ENCODE data around the gene MYH15.

MYH15 gene

DNA sequence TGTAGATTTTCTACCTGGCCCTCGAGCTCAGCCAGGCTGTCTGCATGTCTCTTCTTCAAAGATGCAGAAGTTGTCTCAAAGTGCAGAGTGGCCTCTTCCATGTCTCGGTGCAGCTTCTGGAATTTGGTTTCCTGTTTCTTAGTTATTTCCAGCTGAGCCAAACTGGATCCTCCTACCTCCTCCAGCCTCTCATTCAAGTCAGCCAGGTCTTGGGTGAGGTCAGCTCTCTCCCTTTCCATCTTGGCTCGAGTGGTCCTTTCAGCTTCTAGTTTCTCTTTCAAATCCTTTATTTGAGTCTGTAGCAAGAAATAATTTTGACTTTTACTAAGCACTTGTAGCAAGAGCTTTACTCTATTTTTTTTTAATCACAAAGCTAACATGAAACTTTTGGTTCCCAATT lies 81.8 kb downstream of the MYH15 start:
- Mint-ChIP-seq H3K27ac (peak overlapping the region; percentile 81), H3K4me1 (peaks cover 8% of the 10 kb centered on the region), H3K36me3 (ENCODE audit: low read depth) (peaks cover 13% of the 10 kb centered on the region), H3K4me3 (no peak overlapping the region), H3K27me3 (ENCODE audit: low read depth, poor library complexity) (no peaks in the 10 kb centered on the region), H3K9me3 (peaks cover 22% of the 10 kb centered on the region)
- TF ChIP-seq, protein P1, sequence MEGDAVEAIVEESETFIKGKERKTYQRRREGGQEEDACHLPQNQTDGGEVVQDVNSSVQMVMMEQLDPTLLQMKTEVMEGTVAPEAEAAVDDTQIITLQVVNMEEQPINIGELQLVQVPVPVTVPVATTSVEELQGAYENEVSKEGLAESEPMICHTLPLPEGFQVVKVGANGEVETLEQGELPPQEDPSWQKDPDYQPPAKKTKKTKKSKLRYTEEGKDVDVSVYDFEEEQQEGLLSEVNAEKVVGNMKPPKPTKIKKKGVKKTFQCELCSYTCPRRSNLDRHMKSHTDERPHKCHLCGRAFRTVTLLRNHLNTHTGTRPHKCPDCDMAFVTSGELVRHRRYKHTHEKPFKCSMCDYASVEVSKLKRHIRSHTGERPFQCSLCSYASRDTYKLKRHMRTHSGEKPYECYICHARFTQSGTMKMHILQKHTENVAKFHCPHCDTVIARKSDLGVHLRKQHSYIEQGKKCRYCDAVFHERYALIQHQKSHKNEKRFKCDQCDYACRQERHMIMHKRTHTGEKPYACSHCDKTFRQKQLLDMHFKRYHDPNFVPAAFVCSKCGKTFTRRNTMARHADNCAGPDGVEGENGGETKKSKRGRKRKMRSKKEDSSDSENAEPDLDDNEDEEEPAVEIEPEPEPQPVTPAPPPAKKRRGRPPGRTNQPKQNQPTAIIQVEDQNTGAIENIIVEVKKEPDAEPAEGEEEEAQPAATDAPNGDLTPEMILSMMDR (IDR thresholded peaks at IDR 0.05) = no peak
- DNase-seq = no peak

DNA sequence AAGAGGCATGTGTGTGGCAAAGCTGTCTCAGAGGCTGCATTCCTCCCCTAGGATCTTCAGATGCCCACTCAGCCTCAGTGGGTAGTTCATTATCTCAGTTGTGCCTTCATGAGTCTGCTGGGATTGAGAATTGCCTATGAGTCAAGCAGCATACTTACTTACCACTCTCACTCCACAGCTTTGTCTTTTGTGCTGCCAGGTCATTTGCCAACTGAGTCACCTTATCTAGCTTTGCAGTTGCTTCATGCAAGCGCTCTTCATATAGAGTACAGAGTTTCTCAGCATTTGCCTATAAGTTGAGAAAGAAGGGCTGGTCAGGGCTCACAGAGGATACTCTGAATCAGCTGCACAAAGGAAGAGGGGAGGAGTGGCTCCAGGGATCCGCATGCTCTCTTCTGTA lies 89.5 kb downstream of the MYH15 start:
- DNase-seq = no peak
- Mint-ChIP-seq H3K4me1 (no peaks in the 10 kb centered on the region), H3K27me3 (ENCODE audit: low read depth, poor library complexity) (no peaks in the 10 kb centered on the region), H3K9me3 (no peaks in the 10 kb centered on the region), H3K4me3 (no peak overlapping the region), H3K36me3 (ENCODE audit: low read depth) (no peaks in the 10 kb centered on the region), H3K27ac (no peak overlapping the region)
- TF ChIP-seq, protein P1 (IDR thresholded peaks at IDR 0.05) = no peak

DNA sequence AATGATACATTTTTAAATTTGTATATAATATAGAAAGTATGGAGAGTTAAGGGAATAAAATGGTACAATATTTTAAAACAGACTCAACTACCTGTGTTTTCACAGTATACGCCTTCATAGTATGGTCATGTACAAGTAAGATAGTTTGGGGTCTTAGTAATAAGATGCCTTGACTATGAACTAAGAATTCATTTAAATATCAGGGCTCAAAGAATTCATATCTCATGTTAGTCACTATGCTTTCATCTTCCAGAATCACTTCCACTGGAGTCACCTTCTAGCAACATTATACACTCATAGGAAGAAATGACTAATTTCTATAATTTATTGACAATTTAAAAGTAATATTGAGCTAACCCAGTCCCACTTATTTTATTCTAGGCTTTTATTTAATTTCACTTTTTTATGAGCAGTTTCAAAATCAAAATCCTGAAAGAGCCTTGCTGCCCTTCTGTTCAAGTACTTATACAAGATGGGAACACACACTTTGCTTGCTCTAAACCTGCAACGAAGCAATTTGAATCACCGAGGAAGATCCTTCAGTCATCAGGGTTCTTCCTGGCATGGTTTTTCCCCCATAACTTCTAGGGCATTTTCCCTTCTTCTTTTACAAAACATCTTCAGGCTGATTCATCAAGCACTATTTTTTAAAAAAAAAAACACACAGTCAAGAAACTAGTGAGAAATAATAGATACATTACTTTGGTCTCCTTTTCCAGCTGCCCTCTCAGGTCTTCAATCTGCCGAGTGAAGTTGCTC lies 94.1 kb downstream of the MYH15 start:
- H3K27me3 Mint-ChIP-seq (ENCODE audit: low read depth, poor library complexity) = no peaks in the 10 kb centered on the region
- H3K4me3 Mint-ChIP-seq = no peak overlapping the region
- H3K4me1 Mint-ChIP-seq = no peaks in the 10 kb centered on the region
- DNase-seq = no peak
- H3K27ac Mint-ChIP-seq = no peak overlapping the region
- peaks cover 3% of the 10 kb centered on the region for H3K36me3 Mint-ChIP-seq (ENCODE audit: low read depth)
- peaks cover 4% of the 10 kb centered on the region for H3K9me3 Mint-ChIP-seq
- TF ChIP-seq, protein P1 (IDR thresholded peaks at IDR 0.05) = no peak

DNA sequence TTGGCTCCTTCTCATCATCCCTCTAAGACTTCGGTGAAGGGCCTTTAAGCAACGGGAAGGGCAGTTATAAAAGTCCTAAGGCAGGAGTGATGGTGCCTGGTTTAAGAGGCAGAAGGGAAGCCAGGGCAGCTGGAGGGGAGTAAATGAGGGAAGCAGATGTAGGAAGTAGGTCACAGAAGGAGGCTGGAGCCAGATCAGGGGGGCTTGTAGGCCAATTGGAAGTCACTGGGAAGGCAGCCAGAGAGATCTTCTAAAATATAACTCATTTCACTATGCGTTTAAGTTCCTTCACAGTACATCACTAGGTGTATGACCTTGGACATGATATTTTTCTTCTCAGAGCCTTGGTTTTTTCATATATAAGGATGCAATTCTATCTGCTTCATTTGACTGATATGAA lies 94.7 kb downstream of the MYH15 start:
- Mint-ChIP-seq H3K36me3 (ENCODE audit: low read depth) (peaks cover 4% of the 10 kb centered on the region), H3K27me3 (ENCODE audit: low read depth, poor library complexity) (no peaks in the 10 kb centered on the region), H3K4me3 (no peak overlapping the region), H3K27ac (no peak overlapping the region), H3K9me3 (peaks cover 7% of the 10 kb centered on the region), H3K4me1 (no peaks in the 10 kb centered on the region)
- TF ChIP-seq, protein P1 (IDR thresholded peaks at IDR 0.05) = no peak
- DNase-seq = no peak

DNA sequence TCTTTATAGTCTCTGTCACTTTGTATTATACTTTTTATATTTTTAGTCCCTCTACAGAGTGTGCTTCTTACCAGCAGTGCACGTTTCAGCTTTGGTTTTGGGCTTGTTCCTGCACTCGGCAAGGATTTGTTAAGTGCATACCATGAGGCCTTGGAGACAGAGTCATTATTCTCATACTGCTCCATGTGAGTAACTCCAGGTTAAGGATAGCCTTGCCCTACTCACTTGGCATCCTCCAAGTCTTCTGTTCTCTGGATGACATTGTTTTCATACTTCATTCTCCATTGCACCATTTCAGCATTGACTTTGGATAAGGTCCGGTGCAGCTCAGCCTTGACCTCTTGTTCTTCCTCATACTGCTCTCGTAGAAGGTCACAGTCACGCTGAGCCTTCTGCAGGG lies 96.4 kb downstream of the MYH15 start:
- Mint-ChIP-seq H3K36me3 (ENCODE audit: low read depth) (peaks cover 4% of the 10 kb centered on the region), H3K4me1 (no peaks in the 10 kb centered on the region), H3K4me3 (no peak overlapping the region), H3K27ac (peak overlapping the region; percentile 41), H3K27me3 (ENCODE audit: low read depth, poor library complexity) (no peaks in the 10 kb centered on the region), H3K9me3 (peaks cover 11% of the 10 kb centered on the region)
- no peak for DNase-seq
- TF ChIP-seq, protein P1 (IDR thresholded peaks at IDR 0.05) = no peak

DNA sequence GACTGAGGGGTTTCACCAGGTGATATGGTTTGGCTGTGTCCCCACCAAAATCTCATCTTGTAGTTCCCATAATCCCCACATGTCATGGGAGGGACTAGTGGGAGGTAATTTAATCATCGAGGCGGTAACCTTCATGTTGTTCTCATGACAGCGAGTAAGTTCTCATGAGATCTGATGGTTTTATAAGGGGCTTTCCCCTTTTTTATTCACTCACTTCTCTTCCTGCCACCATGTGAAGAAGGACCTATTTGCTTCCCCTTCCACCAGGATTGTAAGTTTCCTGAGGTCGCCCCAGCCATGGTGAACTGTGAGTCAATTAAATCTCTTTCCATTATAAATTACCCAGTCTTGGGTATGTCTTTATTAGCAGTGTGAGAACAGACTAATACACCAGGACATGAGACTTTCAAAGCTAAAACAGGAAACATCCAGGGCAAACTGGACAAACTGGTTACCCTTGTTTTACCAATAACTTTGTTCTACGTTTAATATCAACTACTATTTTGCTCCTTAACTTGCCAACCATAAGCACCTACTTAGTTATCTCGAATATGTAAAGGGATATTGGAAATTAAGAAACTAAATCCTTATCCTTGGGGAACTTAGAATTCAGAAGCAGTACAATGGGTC lies 98.2 kb downstream of the MYH15 start:
- TF ChIP-seq, protein P1 (IDR thresholded peaks at IDR 0.05) = no peak
- Mint-ChIP-seq H3K4me3 (no peak overlapping the region), H3K4me1 (no peaks in the 10 kb centered on the region), H3K36me3 (ENCODE audit: low read depth) (peaks cover 4% of the 10 kb centered on the region), H3K27me3 (ENCODE audit: low read depth, poor library complexity) (no peaks in the 10 kb centered on the region), H3K9me3 (peaks cover 11% of the 10 kb centered on the region), H3K27ac (no peak overlapping the region)
- no peak for DNase-seq
